Measurements from ENCODE around the gene KRT32.

GRCh38 chr17:41416479-41416878, 50.7 kb downstream of the KRT32 start:
- TF ChIP-seq, protein P1, sequence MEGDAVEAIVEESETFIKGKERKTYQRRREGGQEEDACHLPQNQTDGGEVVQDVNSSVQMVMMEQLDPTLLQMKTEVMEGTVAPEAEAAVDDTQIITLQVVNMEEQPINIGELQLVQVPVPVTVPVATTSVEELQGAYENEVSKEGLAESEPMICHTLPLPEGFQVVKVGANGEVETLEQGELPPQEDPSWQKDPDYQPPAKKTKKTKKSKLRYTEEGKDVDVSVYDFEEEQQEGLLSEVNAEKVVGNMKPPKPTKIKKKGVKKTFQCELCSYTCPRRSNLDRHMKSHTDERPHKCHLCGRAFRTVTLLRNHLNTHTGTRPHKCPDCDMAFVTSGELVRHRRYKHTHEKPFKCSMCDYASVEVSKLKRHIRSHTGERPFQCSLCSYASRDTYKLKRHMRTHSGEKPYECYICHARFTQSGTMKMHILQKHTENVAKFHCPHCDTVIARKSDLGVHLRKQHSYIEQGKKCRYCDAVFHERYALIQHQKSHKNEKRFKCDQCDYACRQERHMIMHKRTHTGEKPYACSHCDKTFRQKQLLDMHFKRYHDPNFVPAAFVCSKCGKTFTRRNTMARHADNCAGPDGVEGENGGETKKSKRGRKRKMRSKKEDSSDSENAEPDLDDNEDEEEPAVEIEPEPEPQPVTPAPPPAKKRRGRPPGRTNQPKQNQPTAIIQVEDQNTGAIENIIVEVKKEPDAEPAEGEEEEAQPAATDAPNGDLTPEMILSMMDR (conservative IDR thresholded peaks at IDR 0.05; ENCODE audit: low read length) = no peak
- no peak for TF ChIP-seq EZH2phosphoT487 (IDR thresholded peaks at IDR 0.05; ENCODE audit: borderline replicate concordance, low read depth, low read length)
